Upper lobe of left lung (tissue), 6 donors: ENCODE data around the gene PPP1R26. TPM values are rescaled to one million over a fixed set of nuclear protein-coding genes. Genes with fewer than 3 reads are reported as not detected.
"Not testable (repeated sequence)": the region's sequence is repeated elsewhere in the genome, so short reads cannot be mapped to it uniquely, and the experiment has no call there.

Experiments
- ATAC-seq, 2 donors: fragments of 200-7000 bp; cut with Tn5 transposase; one replicate each; pipeline ENCODE4 v1.9.1; 2022; ENCODE audit warnings: mild to moderate bottlenecking in 2 of 2, moderate library complexity in 2 of 2; ENCODE audit not compliant: low FRiP score in 2 of 2
- DNase-seq, 2 donors: peaks; one replicate each; pipeline ENCODE4 v3.0.0-alpha.2; 2019 to 2020
- H3K27ac ChIP-seq, 4 donors: fragments of 200-600 bp; sonication (generic); one replicate each; pipeline ENCODE4 v1.5.1; 2016 to 2019
- H3K27me3 ChIP-seq, 4 donors: fragments of 200-600 bp; sonication (generic); one replicate each; pipeline ENCODE4 v1.5.1; 2017 to 2019
- H3K36me3 ChIP-seq, 4 donors: fragments of 200-600 bp; sonication (generic); one replicate each; pipeline ENCODE4 v1.5.1; 2016 to 2019
- H3K4me1 ChIP-seq, 4 donors: fragments of 200-600 bp; sonication (generic); one replicate each; pipeline ENCODE4 v1.5.1; 2018 to 2019
- H3K4me3 ChIP-seq, 4 donors: fragments of 200-600 bp; sonication (generic); one replicate each; pipeline ENCODE4 v1.5.1; 2017 to 2019; ENCODE audit warnings: mild to moderate bottlenecking in 2 of 4, moderate library complexity in 1 of 4
- H3K9me3 ChIP-seq, 4 donors: fragments of 200-600 bp; sonication (generic); one replicate each; pipeline ENCODE4 v1.5.1; 2018 to 2019
- EP300 ChIP-seq, 4 donors: sonication (generic); formaldehyde crosslinking; IDR thresholded peaks; one replicate each; pipeline ENCODE4 v1.5.1; 2017; ENCODE audit warnings: antibody characterized with exemption in 4 of 4, control low read depth in 2 of 4
- POLR2A ChIP-seq, 4 donors: fragments of 450-650 bp; IDR thresholded peaks; one replicate each; pipeline ENCODE4 v1.5.1; 2016 to 2017; ENCODE audit warnings: antibody characterized with exemption in 4 of 4, mild to moderate bottlenecking in 2 of 4
- POLR2AphosphoS5 ChIP-seq, 2 donors: sonication (generic); formaldehyde crosslinking; IDR thresholded peaks; one replicate each; pipeline ENCODE4 v1.5.1; 2017; ENCODE audit warnings: antibody characterized with exemption in 2 of 2
- WGBS, 2 donors: methylation state at CpG; one replicate each; pipeline ENCODE4 v1.1.5; 2017 to 2018; 5-methylcytosine and 5-hydroxymethylcytosine counted together
- total RNA-seq, 6 donors: library from RNA; depleted of rRNA in 4 of 6; stranded (reverse); fragments of >200 nt in 4 of 6; gene quantifications; one replicate each; pipeline versions ENCODE4 v1.1.0 to v1.2.1, GENCODE V29; 2016 to 2021
- TF ChIP-seq, protein P1 (sequence below), 6 experiments: fragments of 450-650 bp in 4 of 6; fragments of 200-600 bp in 2 of 6; sonication (generic) in 2 of 6; IDR thresholded peaks; one replicate each; pipeline ENCODE4 v1.5.1; 2016 to 2019; ENCODE audit warnings: antibody characterized with exemption in 6 of 6
- donor health status: DM: no; HTN: no; CAD: no; lungs with moderate emphysema.
- donor health status: DM: no; HTN: yes; CAD: no; lungs with severe emphysema.

The PPP1R26 gene
- total RNA-seq, 6 donors from 2014 or later: 25.6 to 48.6 (median 33.8) TPM

- H3K4me3 ChIP-seq: no peak overlapping the region
- no peaks in the 10 kb centered on the region for H3K36me3 ChIP-seq
- ATAC-seq (no peak), DNase-seq (no peak)
- no peak overlapping the region for H3K27ac ChIP-seq
- H3K9me3 ChIP-seq: no peaks in the 10 kb centered on the region
- no peaks in the 10 kb centered on the region for H3K4me1 ChIP-seq
- TF ChIP-seq POLR2AphosphoS5 (IDR thresholded peaks at IDR 0.05): no peak
- no peak for TF ChIP-seq POLR2A (IDR thresholded peaks at IDR 0.05)
- TF ChIP-seq, protein P1, sequence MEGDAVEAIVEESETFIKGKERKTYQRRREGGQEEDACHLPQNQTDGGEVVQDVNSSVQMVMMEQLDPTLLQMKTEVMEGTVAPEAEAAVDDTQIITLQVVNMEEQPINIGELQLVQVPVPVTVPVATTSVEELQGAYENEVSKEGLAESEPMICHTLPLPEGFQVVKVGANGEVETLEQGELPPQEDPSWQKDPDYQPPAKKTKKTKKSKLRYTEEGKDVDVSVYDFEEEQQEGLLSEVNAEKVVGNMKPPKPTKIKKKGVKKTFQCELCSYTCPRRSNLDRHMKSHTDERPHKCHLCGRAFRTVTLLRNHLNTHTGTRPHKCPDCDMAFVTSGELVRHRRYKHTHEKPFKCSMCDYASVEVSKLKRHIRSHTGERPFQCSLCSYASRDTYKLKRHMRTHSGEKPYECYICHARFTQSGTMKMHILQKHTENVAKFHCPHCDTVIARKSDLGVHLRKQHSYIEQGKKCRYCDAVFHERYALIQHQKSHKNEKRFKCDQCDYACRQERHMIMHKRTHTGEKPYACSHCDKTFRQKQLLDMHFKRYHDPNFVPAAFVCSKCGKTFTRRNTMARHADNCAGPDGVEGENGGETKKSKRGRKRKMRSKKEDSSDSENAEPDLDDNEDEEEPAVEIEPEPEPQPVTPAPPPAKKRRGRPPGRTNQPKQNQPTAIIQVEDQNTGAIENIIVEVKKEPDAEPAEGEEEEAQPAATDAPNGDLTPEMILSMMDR (IDR thresholded peaks at IDR 0.05): no peak
- TF ChIP-seq EP300 (IDR thresholded peaks at IDR 0.05): no peak
- no peaks in the 10 kb centered on the region for H3K27me3 ChIP-seq
- WGBS, 2 donors: 56 to 63% methylated on average over 9 to 11 of the region's 11 CpGs
These were observed 30.9 kb upstream of the PPP1R26 start for GRCh38 chr9:135448663-135449100.

DNA sequence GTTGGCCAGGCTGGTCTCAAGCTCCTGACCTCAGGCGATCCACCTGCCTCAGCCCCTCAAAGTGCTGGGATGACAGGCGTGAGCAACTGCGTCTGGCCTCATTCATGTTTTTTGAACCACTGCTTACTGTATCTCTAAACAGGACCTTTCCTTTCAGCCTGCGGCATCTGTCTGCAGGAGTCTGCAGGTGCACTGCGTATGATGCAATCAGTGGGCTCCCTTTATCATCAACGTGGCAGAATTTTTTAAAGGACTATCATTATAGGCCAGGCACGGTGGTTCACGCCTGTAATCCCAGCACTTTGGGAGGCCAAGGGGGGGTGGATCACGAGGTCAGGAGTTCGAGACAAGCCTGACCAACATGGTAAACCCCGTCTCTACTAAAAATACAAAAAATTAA, 30.1 kb upstream of the PPP1R26 start:
- 73 to 80% methylated on average over 11 of the region's 11 CpGs for WGBS, 2 donors
- ATAC-seq, H3K9me3 ChIP-seq, H3K27ac ChIP-seq, DNase-seq, H3K4me3 ChIP-seq, H3K27me3 ChIP-seq, H3K4me1 ChIP-seq, H3K36me3 ChIP-seq: not testable (repeated sequence)

DNA sequence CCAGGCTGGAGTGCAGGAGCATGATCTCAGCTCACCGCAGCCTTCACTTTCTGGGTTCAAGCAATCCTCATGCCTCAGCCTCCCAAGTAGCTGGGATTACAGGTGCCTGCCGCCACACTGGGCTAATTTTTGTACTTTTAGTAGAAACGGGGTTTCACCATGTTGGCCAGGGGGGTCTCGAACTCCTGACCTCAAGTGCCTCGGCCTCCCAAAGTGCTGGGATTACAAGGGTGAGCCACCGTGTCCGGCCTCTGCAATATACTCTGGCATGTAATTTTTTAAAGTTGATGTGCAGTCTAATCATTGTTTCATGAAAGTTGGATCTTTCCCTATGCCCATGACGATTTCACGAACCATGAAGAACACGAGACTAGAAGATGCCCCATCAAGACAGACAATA, 28.6 kb upstream of the PPP1R26 start:
- H3K4me1 ChIP-seq: no peaks in the 10 kb centered on the region
- H3K4me3 ChIP-seq: no peak overlapping the region
- H3K9me3 ChIP-seq: no peaks in the 10 kb centered on the region
- H3K27ac ChIP-seq: no peak overlapping the region
- WGBS, 2 donors: 91 to 92% methylated on average over 10 of the region's 10 CpGs
- H3K27me3 ChIP-seq: no peaks in the 10 kb centered on the region
- TF ChIP-seq POLR2A (IDR thresholded peaks at IDR 0.05) (no peak), POLR2AphosphoS5 (IDR thresholded peaks at IDR 0.05) (no peak), EP300 (IDR thresholded peaks at IDR 0.05) (no peak)
- TF ChIP-seq, protein P1 (IDR thresholded peaks at IDR 0.05): no peak
- H3K36me3 ChIP-seq: no peaks in the 10 kb centered on the region
- DNase-seq: no peak
- ATAC-seq: no peak

DNA sequence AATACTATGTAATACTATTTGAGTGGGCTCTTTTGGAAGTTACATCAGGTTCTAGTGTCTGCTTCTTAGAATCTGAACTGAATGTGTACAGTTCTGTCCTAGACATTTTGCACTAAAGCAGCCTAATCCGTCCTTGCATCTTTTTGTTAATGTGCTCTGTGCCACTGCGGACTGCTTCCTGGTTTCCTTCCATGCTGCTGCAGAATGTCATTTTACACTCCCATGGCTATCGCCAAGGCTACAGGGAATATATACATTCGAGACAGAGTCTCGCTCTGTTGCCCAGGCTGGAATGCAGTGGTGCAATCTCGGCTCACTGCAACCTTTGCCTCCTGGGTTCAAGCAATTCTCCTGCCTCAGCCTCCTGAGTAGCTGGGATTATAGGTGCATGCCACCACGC, 27.7 kb upstream of the PPP1R26 start:
- not testable (repeated sequence) for H3K36me3 ChIP-seq, H3K4me1 ChIP-seq, H3K27ac ChIP-seq, DNase-seq, ATAC-seq, H3K9me3 ChIP-seq, H3K27me3 ChIP-seq, H3K4me3 ChIP-seq
- 65 to 73% methylated on average over 7 of the region's 7 CpGs for WGBS, 2 donors

DNA sequence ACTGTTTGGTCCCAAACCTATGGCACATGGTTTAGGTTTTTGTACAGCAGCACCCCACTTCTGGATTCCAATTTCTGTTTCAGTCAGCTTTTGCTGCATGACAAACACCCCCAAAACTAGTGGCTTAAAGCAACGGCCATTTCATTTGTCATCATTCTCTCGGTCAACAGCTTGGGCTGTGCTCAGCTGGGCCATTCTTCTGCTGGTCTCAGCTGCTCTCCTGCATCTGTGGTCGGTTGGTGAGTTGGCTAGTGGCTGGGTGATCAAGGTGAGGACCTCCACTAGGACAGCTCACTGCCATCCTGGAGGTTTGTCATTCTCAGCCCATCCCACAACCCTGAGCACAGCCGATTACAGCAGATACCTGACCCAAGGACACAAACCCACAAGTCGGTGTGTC, 24.8 kb upstream of the PPP1R26 start:
- TF ChIP-seq POLR2AphosphoS5 (IDR thresholded peaks at IDR 0.05): no peak
- no peak for TF ChIP-seq EP300 (IDR thresholded peaks at IDR 0.05)
- TF ChIP-seq, protein P1 (IDR thresholded peaks at IDR 0.05): no peak
- no peak for TF ChIP-seq POLR2A (IDR thresholded peaks at IDR 0.05)
- Histone ChIP-seq H3K27ac (no peak overlapping the region), H3K36me3 (no peaks in the 10 kb centered on the region), H3K27me3 (no peaks in the 10 kb centered on the region), H3K9me3 (no peaks in the 10 kb centered on the region), H3K4me3 (no peak overlapping the region), H3K4me1 (no peaks in the 10 kb centered on the region)
- ATAC-seq (no peak), DNase-seq (no peak)
- WGBS, 2 donors: 86 to 88% methylated on average over 4 of the region's 5 CpGs

DNA sequence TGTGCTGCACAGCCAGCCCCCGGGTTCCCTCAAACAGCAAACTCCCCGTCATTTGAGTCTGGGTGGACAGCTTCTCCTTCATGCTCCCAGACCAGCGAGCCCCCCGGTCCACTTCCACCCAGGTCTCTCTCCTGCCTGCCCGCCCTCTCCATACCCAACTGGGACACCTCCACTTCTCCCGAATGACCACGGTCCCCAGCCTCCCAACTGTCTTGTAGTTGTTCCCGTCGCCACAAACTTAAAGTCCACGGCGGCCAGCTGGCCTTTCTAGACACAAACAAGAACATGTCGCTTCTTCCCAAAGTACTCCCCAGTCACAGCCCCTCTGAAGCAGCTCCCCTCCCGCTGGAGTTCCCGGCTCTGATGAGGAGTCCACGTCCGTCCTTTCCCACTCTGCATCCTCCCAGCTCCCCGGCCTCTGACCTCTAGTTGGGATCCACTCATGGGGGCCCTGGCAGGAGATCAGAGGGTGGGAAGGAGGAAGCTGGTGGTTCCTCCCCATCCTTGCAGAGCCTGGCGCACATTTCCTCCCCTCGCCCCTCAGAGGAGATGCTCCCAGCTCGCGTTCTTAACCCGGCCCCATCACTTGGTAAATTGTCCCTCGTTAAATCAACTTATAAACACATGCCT, 24.1 kb upstream of the PPP1R26 start:
- no peak for DNase-seq
- WGBS, 2 donors: 68 to 69% methylated on average over 22 to 23 of the region's 23 CpGs
- no peaks in the 10 kb centered on the region for H3K27me3 ChIP-seq
- H3K4me3 ChIP-seq: no peak overlapping the region
- no peaks in the 10 kb centered on the region for H3K36me3 ChIP-seq
- no peak for ATAC-seq
- no peaks in the 10 kb centered on the region for H3K9me3 ChIP-seq
- H3K4me1 ChIP-seq: no peaks in the 10 kb centered on the region
- no peak overlapping the region for H3K27ac ChIP-seq
- TF ChIP-seq POLR2AphosphoS5 (IDR thresholded peaks at IDR 0.05) (no peak), POLR2A (IDR thresholded peaks at IDR 0.05) (no peak), EP300 (IDR thresholded peaks at IDR 0.05) (no peak)
- TF ChIP-seq, protein P1 (IDR thresholded peaks at IDR 0.05): no peak
